MM.1S (cell line): ENCODE results near the gene ARSD.

Experiments
- CTCF ChIP-seq: fragments of 300-600 bp; sonication (generic); IDR thresholded peaks from 2 replicates; pipeline ENCODE4 v1.5.1; 2016; ENCODE audit warnings: antibody characterized with exemption, low read length, mixed read lengths
- EZH2 ChIP-seq: fragments of 300-600 bp; sonication (generic); optimal IDR thresholded peaks from 2 replicates; pipeline ENCODE3; 2017; ENCODE audit warnings: low read depth, mild to moderate bottlenecking, antibody characterized with exemption, low read length, mixed read lengths
- EZH2phosphoT487 ChIP-seq: fragments of 300-600 bp; sonication (generic); IDR thresholded peaks from 2 replicates; pipeline ENCODE4 v1.6.1; 2018; ENCODE audit warnings: antibody characterized with exemption, low read length

- TF ChIP-seq CTCF = no peak
- no peak for TF ChIP-seq EZH2
- TF ChIP-seq EZH2phosphoT487 = no peak
These were observed 2.0 kb upstream of the ARSD start for GRCh38 chrX:2931155-2931554.
